H1 (cell line): ENCODE data around the gene DEAF1. TPM values are rescaled to one million over a fixed set of nuclear protein-coding genes. Genes with fewer than 3 reads are reported as not detected.

ENCODE experiments used
- CTCF ChIA-PET: fragments of 300-600 bp; sonication (Branson Sonifier 250); formaldehyde crosslinking; loops from one replicate; lab custom pipeline; 2021; ENCODE audit not compliant: partially characterized antibody; lab: Charles Lee
- POLR2A ChIA-PET: fragments of 300-600 bp; sonication (Branson Sonifier 250); formaldehyde crosslinking; loops from one replicate; lab custom pipeline; 2021; ENCODE audit warnings: inconsistent platforms; ENCODE audit not compliant: partially characterized antibody; lab: Charles Lee
- DNase-seq, 2 experiments: peaks; one replicate each; pipeline versions ENCODE4 v3.0.0 to v3.0.0-alpha.2; 2010 to 2022; ENCODE audit warnings: low spot score in 2 of 2, low read depth in 1 of 2, mixed read lengths in 1 of 2
- FAIRE-seq: peaks from 2 replicates; lab custom pipeline; 2011; peaks lifted over from hg19 to GRCh38; lab: Jason Lieb, UNC
- H2AFZ ChIP-seq: 2 replicates; pipeline ENCODE4 v1.8.1; 2012; ENCODE audit warnings: low read length, inconsistent platforms
- H2AK5ac ChIP-seq: 2 replicates; pipeline ENCODE4 v1.6.1; 2013; ENCODE audit warnings: low read depth, low read length
- H2BK120ac ChIP-seq: replicated peaks from 2 replicates; pipeline ENCODE3; 2013; ENCODE audit warnings: low read depth, low read length, inconsistent platforms
- H2BK12ac ChIP-seq: 2 replicates; pipeline ENCODE4 v1.6.1; 2013; ENCODE audit warnings: low read depth, low read length
- H2BK15ac ChIP-seq: 2 replicates; pipeline ENCODE4 v1.6.1; 2013; ENCODE audit warnings: low read length
- H2BK20ac ChIP-seq: 2 replicates; pipeline ENCODE4 v1.6.1; 2013; ENCODE audit warnings: low read length
- H2BK5ac ChIP-seq: 2 replicates; pipeline ENCODE4 v1.6.1; 2013; ENCODE audit warnings: low read depth, low read length
- H3K14ac ChIP-seq: 2 replicates; pipeline ENCODE4 v1.6.1; 2013; ENCODE audit warnings: inconsistent platforms; ENCODE audit not compliant: insufficient read length
- H3K18ac ChIP-seq: 2 replicates; pipeline ENCODE4 v1.6.1; 2013; ENCODE audit warnings: low read length; ENCODE audit errors: extremely low read depth
- H3K23ac ChIP-seq: 2 replicates; pipeline ENCODE4 v1.6.1; 2013; ENCODE audit warnings: inconsistent platforms; ENCODE audit not compliant: insufficient read length
- H3K23me2 ChIP-seq: 2 replicates; pipeline ENCODE4 v1.6.1; 2013; ENCODE audit warnings: low read depth, low read length
- H3K27ac ChIP-seq: 2 replicates; pipeline ENCODE4 v1.6.1; 2011; ENCODE audit warnings: low read depth, low read length, inconsistent platforms
- H3K27me3 ChIP-seq, 4 experiments: replicated peaks in 1 of 4; 1 replicate in 1 of 4; 2 replicates in 3 of 4; pipeline versions ENCODE4 v1.6.1 to v1.8.1; 2011 to 2013; ENCODE audit warnings: low read length in 3 of 4, mild to moderate bottlenecking in 3 of 4, inconsistent platforms in 2 of 4, mixed read lengths in 2 of 4, moderate library complexity in 1 of 4; ENCODE audit not compliant: control insufficient read depth in 3 of 4, insufficient read depth in 3 of 4; ENCODE audit errors: extremely low read depth in 1 of 4
- H3K36me3 ChIP-seq, 4 experiments: 2 replicates each; pipeline versions ENCODE4 v1.6.1 to v1.8.1; 2011 to 2013; ENCODE audit warnings: mild to moderate bottlenecking in 4 of 4, low read length in 3 of 4, moderate library complexity in 2 of 4, control low read depth in 1 of 4, inconsistent platforms in 1 of 4; ENCODE audit not compliant: insufficient read depth in 4 of 4, control insufficient read depth in 2 of 4
- H3K4ac ChIP-seq: replicated peaks from 2 replicates; pipeline ENCODE3; 2013; ENCODE audit warnings: low read length, low read depth, mixed read lengths, inconsistent platforms; ENCODE audit not compliant: insufficient read length
- H3K4me1 ChIP-seq, 4 experiments: replicated peaks in 1 of 4; 1 replicate in 1 of 4; 2 replicates in 3 of 4; pipeline versions ENCODE4 v1.6.1 to v1.8.1; 2011 to 2013; ENCODE audit warnings: low read length in 3 of 4, inconsistent platforms in 2 of 4, mixed read lengths in 1 of 4; ENCODE audit not compliant: insufficient read depth in 4 of 4, control insufficient read depth in 3 of 4
- H3K4me2 ChIP-seq, 2 experiments: 2 replicates each; pipeline versions ENCODE4 v1.6.1 to v1.8.1; 2011 to 2013; ENCODE audit warnings: low read depth in 2 of 2, low read length in 2 of 2, control low read depth in 1 of 2, inconsistent platforms in 1 of 2, mild to moderate bottlenecking in 1 of 2; ENCODE audit not compliant: insufficient read depth in 1 of 2
- H3K4me3 ChIP-seq, 4 experiments: fragments of 200-600, 300-600 bp in 1 of 4; sonication (generic), shearing (Covaris generic), sonication (Bioruptor Twin) in 1 of 4; 2 replicates each; pipeline versions ENCODE4 v1.5.1 to v1.8.1; 2011 to 2016; ENCODE audit warnings: low read length in 4 of 4, low read depth in 3 of 4, control low read depth in 2 of 4, inconsistent platforms in 2 of 4, mild to moderate bottlenecking in 2 of 4, mixed read lengths in 1 of 4, moderate library complexity in 1 of 4; ENCODE audit not compliant: insufficient read depth in 2 of 4; ENCODE audit errors: extremely low read depth in 1 of 4
- H3K56ac ChIP-seq: replicated peaks from 2 replicates; pipeline ENCODE3; 2013; ENCODE audit warnings: low read depth, mild to moderate bottlenecking, mixed read lengths, low read length, inconsistent platforms; ENCODE audit not compliant: insufficient read length
- H3K79me1 ChIP-seq: 2 replicates; pipeline ENCODE4 v1.6.1; 2013; ENCODE audit warnings: low read depth, low read length, control low read depth
- H3K79me2 ChIP-seq, 2 experiments: 2 replicates each; pipeline versions ENCODE4 v1.6.1 to v1.8.1; 2012 to 2013; ENCODE audit warnings: low read length in 2 of 2, mild to moderate bottlenecking in 2 of 2, inconsistent platforms in 1 of 2; ENCODE audit not compliant: insufficient read depth in 2 of 2, control insufficient read depth in 1 of 2
- H3K9ac ChIP-seq, 4 experiments: replicated peaks in 1 of 4; 1 replicate in 1 of 4; 2 replicates in 3 of 4; pipeline versions ENCODE4 v1.6.1 to v1.8.1; 2011 to 2013; ENCODE audit warnings: low read depth in 3 of 4, low read length in 3 of 4, control low read depth in 2 of 4, mild to moderate bottlenecking in 2 of 4, moderate library complexity in 2 of 4, inconsistent platforms in 1 of 4; ENCODE audit errors: extremely low read depth in 1 of 4
- H3K9me3 ChIP-seq, 2 experiments: 2 replicates each; pipeline versions ENCODE4 v1.6.1 to v1.8.1; 2012 to 2013; ENCODE audit warnings: mild to moderate bottlenecking in 2 of 2, moderate library complexity in 2 of 2, control low read depth in 1 of 2, inconsistent platforms in 1 of 2, low read depth in 1 of 2, low read length in 1 of 2, mixed read lengths in 1 of 2; ENCODE audit not compliant: insufficient read depth in 2 of 2
- H4K20me1 ChIP-seq, 2 experiments: replicated peaks in 1 of 2; 2 replicates each; pipeline versions ENCODE3 to v1.8.1; 2011 to 2013; ENCODE audit warnings: inconsistent platforms in 2 of 2, low read length in 2 of 2, mild to moderate bottlenecking in 1 of 2; ENCODE audit not compliant: insufficient read depth in 2 of 2, control insufficient read depth in 1 of 2
- H4K5ac ChIP-seq: 2 replicates; pipeline ENCODE4 v1.6.1; 2013; ENCODE audit warnings: low read length, low read depth, mixed read lengths, inconsistent platforms; ENCODE audit not compliant: insufficient read length
- H4K8ac ChIP-seq: 2 replicates; pipeline ENCODE4 v1.8.0; 2013; ENCODE audit warnings: mild to moderate bottlenecking, moderate library complexity, low read length, inconsistent platforms; ENCODE audit not compliant: insufficient read depth; ENCODE audit errors: extremely low read depth
- H4K91ac ChIP-seq: replicated peaks from 2 replicates; pipeline ENCODE3; 2013; ENCODE audit warnings: low read length, mixed read lengths, inconsistent platforms; ENCODE audit not compliant: insufficient read length
- POLR2AphosphoS5 ChIP-seq: IDR thresholded peaks from 2 replicates; pipeline ENCODE4 v1.6.1; 2011; ENCODE audit warnings: low read depth, low read length
- RNF2 ChIP-seq: fragments of 200-900, 300-1000 bp; sonication (generic); IDR thresholded peaks from 2 replicates; pipeline ENCODE4 v1.7.1; 2016; ENCODE audit warnings: borderline replicate concordance, low read depth, mild to moderate bottlenecking, antibody characterized with exemption, low read length; ENCODE audit not compliant: poor library complexity, severe bottlenecking; ENCODE audit errors: missing control alignments
- WGBS, 2 experiments: shearing (Covaris generic) in 1 of 2; methylation state at CpG; one replicate each; pipeline versions ENCODE4 v1.1.6 to v1.1.7; 2013 to 2015; ENCODE audit warnings: low lambda C conversion rate in 2 of 2, mixed read lengths in 2 of 2, inconsistent platforms in 1 of 2, low coverage in 1 of 2, missing lambda C conversion rate in 1 of 2; ENCODE audit not compliant: insufficient replicate concordance in 2 of 2, insufficient coverage in 1 of 2, insufficient read length in 1 of 2; ENCODE audit errors: extremely low coverage in 1 of 2, missing lambda C conversion rate in 1 of 2; 5-methylcytosine and 5-hydroxymethylcytosine counted together
- polyA plus RNA-seq, 7 experiments: library from polyadenylated mRNA; depleted of rRNA in 3 of 7; stranded (reverse) in 5 of 7; unstranded in 2 of 7; fragments of >200 nt in 5 of 7; fragments of 200-250 nt in 2 of 7; gene quantifications; 1 replicate in 5 of 7; 2 replicates in 1 of 7; 4 replicates in 1 of 7; pipeline versions ENCODE4 v1.2.1 to v1.2.3, GENCODE V29; 2011 to 2013; ENCODE audit warnings: missing spikeins in 2 of 7, mixed read lengths in 2 of 7
- total RNA-seq: library from RNA; stranded (reverse); fragmentation: NEBNext Ultra II Directional; extraction: Animal tissue kit (Norgen Biotek cat#: 25700); gene quantifications from 2 replicates; pipeline ENCODE4 v1.2.1, GENCODE V29; 2021
- TF ChIP-seq, protein P1 (sequence below): IDR thresholded peaks from 2 replicates; pipeline ENCODE4 v1.6.1; 2012; ENCODE audit warnings: low read length, inconsistent platforms

The DEAF1 gene
- total and polyA plus RNA-seq, 2 of the 8 experiments (the other 6 are each of a cell fraction or from before 2014, with no cell fraction given), result 47.3 to 58.4 TPM

DNA sequence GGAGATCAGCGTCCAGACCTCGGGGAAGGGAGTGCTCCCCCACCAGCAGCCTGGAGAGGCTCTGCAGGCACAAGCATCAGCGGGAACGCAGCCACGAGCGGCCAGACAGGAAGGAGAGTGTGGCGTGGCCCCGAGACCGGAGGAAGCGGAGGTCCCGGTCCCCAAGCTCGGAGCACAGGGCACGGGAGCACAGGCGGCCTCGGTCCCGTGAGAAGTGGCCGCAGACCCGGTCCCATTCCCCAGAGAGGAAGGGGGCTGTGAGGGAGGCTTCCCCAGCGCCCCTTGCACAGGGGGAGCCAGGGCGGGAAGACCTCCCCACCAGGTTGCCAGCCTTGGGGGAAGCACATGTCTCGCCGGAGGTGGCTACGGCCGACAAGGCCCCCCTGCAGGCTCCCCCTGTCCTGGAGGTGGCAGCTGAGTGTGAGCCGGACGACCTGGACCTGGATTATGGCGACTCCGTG is 86.2 kb downstream of the DEAF1 start:
- CTCF ChIA-PET, result interaction anchor here (1.2 to 1.7 kb wide), 6 partner anchors 13 to 114 kb away, joined by 3 to 5 read pairs (median 4); no protein-coding TSS in a partner anchor
- Histone ChIP-seq H4K8ac (no peak overlapping the region), H2BK120ac (no peak overlapping the region), H2BK5ac (no peak overlapping the region), H3K4me2 (no peak overlapping the region), H3K4ac (no peak overlapping the region), H2BK12ac (no peak overlapping the region), H3K4me1 (peaks cover 0 to 7% (median 2%) of the 10 kb centered on the region in 4 experiments; a peak in 5 of 7 replicates), H2AFZ (no peak overlapping the region), H2BK20ac (no peak overlapping the region), H3K36me3 (peaks cover 35 to 81% (median 69%) of the 10 kb centered on the region in 4 experiments), H2BK15ac (no peak overlapping the region), H3K27ac (no peak overlapping the region), H4K91ac (no peak overlapping the region), H3K23ac (no peak overlapping the region), H3K79me2 (no peaks in the 10 kb centered on the region), H3K18ac (no peak overlapping the region), H3K14ac (no peak overlapping the region), H4K5ac (no peak overlapping the region), H3K9me3 (no peaks in the 10 kb centered on the region), H3K56ac (no peak overlapping the region), H3K79me1 (peaks cover 7% of the 10 kb centered on the region; the same call in 1 of the 2 replicates), H3K4me3 (no peak overlapping the region), H4K20me1 (peaks cover 17 to 23% of the 10 kb centered on the region in 2 experiments), H3K9ac (no peak overlapping the region), H3K23me2 (no peaks in the 10 kb centered on the region), H2AK5ac (no peak overlapping the region), H3K27me3 (no peaks in the 10 kb centered on the region)
- no peak for DNase-seq
- TF ChIP-seq RNF2 (no peak), POLR2AphosphoS5 (0 out of 2 replicates have a peak, but pooled peaks have one; percentile 17)
- TF ChIP-seq, protein P1, sequence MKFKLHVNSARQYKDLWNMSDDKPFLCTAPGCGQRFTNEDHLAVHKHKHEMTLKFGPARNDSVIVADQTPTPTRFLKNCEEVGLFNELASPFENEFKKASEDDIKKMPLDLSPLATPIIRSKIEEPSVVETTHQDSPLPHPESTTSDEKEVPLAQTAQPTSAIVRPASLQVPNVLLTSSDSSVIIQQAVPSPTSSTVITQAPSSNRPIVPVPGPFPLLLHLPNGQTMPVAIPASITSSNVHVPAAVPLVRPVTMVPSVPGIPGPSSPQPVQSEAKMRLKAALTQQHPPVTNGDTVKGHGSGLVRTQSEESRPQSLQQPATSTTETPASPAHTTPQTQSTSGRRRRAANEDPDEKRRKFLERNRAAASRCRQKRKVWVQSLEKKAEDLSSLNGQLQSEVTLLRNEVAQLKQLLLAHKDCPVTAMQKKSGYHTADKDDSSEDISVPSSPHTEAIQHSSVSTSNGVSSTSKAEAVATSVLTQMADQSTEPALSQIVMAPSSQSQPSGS, result no peak
- FAIRE-seq, result no peak
- POLR2A ChIA-PET, result interaction anchor here (0.6 to 1.7 kb wide), 5 partner anchors 17 to 161 kb away, joined by 3 to 6 read pairs (median 4); no protein-coding TSS in a partner anchor
- 95% methylated on average over 26 of the region's 28 CpGs; no CpG with 5 or more reads in 1 of the 2 experiments for WGBS, 2 experiments
